ENCODE results near the gene DES.
A peak's percentile ranks its signal among the peaks of the same experiment; 100 is the strongest.

Gene DES

DNA sequence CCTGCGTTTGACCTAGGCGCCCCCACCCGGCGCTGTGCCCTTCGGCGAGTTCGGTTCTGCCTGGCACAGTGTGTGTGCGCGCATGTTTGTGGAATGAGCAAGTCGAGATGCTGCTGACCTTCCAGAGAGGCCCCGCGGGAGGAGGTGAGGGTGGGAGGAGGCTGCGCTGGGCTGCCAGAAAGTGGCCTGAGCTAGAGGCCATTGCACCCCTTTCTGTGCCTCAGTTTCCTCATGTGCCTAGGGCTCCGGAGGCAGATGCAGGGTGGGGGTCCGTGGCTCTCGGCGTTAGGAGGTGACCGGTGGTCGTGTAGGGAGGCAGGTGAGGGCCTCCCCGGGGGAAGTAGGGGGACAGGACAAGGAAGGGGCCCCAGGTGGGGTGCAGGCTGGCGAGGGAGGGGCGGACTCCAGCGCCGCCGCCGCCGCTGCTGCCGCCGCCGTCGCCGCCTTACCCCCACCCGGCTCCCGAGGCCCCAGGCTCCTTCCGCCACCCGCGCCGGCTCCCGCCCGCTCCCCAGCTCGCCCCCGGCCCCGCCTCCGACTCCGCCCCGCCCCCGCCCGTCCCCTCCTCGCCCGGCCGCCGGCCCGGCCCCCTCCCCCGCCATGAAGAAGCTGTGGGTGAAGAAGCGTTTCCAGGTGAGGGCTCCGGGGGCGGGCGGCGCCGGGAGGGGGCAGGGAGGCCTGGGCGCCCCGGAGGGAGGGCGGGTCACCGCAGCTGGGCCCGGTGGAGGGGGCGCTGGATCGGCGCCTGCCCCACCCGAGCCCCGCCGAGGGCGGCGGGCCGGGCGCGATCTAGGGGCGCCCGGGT, 23.5 kb downstream of the DES start:
- no peak for DNase-seq

GRCh38 chr2:219442256-219443015, 24.3 kb downstream of the DES start:
- DNase-seq: no peak

DNA sequence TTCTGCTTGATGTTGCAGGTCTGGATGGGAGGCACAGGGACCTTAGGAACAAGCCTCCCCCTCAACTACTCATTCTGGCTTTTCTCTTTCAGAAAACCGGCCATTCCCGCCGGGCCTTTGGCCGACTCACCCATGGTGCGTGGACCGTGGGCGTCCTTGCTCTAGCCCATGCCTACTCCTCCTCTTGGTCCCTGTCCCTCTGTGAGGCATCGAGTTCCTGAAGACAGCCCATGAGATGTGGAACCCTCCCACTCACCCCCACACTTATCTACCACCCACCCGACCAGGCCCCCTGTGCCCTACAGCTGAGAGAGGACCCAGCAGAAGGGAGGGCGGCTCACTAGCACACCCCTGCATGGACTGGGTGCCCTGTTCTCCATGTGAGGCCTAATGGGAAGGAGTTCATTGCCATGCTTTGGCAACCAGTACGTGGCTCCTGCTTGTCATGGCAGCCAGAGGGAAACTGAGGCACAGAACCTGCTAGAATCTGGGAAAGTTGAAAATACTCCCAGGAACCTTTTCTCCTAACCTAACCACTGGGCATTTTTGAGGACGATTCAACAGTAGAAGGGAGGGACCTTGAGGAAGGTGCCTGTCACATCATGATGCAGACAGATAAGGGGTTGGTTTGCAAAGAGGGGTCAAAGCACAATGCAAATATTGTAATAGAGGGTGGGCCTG, 25.0 kb downstream of the DES start:
- no peak for DNase-seq

DNA sequence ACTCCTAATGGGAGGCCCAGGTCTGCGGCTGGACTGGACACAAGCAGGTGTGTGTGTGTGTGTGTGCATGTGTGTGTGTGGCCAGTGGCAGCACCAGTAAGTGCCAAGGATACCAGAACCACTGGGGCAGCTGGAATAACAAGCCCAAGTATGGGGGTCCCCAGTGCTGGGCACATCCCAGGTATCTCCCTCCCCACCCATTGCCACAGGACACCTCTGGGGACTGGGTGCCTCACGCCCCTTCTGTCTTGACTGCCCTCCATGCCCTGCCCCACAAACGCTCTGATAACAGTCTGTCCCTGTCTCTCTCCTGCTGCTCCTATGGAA, 25.5 kb downstream of the DES start:
- no peak for DNase-seq

GRCh38 chr2:219444566-219445091, 26.5 kb downstream of the DES start:
- DNase-seq: no peak

- DNase-seq: no peak
Observed at GRCh38 chr2:219445220-219445640, 27.1 kb downstream of the DES start.

- peak in 1 of 4 experiments; percentile 22 for DNase-seq
Observed at GRCh38 chr2:219446101-219446504, 27.9 kb downstream of the DES start.

DNA sequence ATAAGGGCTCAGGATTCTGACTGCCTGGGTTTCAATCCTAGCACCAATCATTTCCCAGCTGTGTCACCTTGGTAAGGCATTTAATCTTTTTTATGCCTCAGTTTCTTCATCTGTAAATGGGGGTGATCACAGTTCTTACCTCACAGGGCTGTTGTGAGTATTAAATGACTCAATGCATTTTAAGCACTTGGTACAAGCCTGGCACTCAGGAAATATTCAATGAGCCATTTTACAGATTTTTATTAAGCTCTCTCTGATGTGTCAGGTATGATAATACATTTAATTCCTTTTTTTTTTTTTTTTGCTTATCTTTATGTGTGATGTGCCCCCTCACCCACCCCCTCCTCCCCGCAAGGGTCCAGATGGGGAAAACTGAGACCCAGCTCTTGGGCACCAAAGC, 28.5 kb downstream of the DES start:
- DNase-seq: no peak

DNA sequence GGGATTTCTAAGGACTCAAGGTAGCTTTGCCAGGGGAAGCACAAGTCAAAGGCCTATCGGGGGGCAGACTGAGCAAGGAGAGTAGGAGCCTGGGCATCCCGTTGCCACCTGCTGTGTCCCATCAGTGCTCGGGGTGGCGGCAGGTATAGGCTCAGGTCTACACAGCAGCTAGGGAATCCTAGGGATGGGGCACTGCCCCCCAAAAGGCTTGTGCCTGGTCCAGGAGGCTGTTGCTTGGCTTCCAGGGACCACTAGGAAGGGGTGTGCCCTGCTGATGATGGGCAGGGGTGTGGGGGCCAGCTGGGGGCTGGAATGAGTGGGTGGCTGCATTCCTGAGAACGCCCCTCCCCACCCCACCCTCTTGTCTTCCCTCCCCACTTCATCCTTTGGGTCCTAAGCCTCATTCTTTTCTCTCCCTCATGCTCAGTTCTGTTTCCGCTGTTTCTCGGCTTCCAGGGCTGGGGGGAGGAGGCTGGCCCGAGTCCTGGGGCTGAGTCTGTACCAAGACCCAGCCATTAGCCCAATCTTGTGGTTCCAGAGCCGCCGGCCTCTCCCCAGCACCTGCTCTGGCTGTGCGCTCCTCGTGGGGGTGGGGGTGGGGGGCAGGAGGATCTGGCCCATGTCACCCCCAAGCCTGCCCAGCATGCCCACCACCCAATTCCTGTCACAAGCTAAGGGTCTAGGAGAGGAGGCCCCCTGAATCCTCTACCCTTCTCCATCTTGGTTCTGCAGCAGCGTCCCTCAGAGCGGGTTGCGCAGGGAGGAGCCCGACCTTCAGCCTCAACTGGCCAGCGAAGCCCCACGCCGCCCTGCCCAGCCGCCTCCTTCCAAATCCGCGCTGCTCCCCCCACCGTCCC, 29.3 kb downstream of the DES start:
- DNase-seq: no peak

DNA sequence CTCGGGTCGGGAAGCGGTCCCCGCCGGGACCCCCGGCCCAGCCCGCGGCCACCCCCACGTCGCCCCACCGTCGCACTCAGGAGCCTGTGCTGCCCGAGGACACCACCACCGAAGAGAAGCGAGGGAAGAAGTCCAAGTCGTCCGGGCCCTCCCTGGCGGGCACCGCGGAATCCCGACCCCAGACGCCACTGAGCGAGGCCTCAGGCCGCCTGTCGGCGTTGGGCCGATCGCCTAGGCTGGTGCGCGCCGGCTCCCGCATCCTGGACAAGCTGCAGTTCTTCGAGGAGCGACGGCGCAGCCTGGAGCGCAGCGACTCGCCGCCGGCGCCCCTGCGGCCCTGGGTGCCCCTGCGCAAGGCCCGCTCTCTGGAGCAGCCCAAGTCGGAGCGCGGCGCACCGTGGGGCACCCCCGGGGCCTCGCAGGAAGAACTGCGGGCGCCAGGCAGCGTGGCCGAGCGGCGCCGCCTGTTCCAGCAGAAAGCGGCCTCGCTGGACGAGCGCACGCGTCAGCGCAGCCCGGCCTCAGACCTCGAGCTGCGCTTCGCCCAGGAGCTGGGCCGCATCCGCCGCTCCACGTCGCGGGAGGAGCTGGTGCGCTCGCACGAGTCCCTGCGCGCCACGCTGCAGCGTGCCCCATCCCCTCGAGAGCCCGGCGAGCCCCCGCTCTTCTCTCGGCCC, 30.1 kb downstream of the DES start:
- DNase-seq: no peak

GRCh38 chr2:219448776-219449341, 30.7 kb downstream of the DES start:
- no peak for DNase-seq

DNA sequence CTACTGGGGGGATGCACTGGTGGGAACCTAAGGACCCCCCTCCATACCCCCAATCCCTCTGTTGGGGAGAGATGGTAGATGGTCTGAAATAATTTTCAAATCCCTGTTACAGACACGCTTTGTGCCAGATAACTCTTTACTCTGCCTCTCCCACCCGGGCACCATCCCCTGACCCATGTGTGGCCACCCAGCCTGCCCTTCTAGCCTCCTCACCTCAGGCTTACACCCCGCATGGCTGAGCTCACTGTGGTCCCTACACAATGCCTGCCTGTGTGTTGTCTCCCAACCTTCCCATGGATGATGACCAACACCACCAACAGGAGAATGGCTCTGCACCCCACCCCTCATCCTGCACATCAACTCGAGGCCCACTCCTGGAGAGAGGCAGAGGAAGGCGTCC, 31.4 kb downstream of the DES start:
- no peak for DNase-seq

DNA sequence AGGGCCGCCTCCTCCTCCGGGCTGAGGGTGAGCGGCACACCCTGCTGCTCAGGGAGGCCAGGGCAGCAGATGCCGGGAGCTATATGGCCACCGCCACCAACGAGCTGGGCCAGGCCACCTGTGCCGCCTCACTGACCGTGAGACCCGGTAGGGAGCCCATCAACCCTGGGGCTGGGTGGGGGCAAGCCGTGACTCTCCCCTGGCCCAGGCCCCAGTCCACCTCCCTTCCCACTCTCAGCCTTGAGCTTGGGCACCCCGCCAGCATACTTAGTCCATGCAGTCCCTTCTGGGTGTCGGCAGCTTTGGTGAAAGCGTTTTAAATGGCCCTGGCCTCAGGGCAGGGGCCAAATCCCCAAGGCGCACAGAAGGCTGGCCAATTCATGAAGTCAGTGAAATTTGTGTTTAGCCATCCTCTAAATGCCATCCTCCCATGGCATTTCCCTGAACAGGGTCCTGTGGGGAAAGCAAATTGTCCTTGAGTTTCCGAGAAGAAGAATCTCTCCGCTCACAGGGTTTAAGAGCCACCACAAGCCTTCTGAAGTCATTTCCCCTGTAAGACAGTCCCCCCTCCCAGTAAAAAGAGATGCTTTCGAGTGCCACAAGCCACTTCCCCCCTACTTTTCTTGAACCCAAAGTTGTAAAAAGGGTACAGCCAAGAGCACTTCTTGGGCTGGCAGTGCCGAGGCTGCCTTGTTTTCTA, 33.6 kb downstream of the DES start:
- no peak for DNase-seq

DNA sequence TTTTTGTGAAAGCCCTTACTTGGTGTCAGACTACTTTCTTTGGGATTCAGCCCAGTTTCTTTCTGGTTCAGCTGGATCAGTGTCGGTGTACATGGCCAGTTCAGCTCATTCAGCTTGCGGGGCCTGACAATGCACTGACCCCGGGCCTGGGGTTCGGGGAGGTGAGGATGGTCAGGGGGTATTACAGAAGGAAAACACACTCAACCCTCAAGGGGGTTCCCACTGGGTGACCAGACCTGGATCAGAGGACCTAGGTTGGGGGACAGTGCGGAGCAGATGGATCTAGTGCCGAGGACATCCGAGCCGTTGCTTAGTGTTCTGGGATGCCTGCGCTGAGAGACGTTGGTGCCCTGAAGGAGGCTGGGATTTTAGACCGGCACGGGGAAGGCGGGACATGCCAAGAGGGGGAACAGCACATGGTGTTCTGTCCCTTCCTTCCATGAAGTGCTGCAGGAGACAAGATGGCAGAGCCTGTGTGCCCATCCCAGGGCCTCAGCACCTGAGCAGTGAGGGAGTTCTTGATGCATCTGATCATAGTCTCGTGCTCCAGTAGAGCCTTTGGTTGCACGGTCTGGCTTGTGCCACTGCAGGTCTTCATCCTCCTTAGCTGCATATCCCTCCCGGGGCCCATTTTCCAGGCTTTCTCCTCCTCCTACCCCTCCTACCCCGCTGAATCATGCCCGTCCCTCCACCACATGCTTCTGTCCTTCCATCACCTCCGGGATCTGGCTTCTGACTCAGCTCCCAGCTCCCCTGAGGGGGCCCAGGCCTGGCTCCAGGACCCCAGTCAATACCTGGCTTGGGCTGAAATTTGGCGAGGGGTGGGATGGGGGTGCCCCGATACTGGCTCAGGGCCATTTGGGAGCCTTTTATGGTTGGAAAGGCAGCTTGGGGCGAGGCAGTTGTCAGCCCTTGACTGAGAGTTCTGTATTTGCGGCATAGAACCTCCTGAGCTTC, 34.5 kb downstream of the DES start:
- DNase-seq: no peak

GRCh38 chr2:219453671-219454590, 35.8 kb downstream of the DES start:
- DNase-seq: no peak

- peak; percentile 28 to 69 (median 60) for DNase-seq
Observed at GRCh38 chr2:219455581-219455980, 37.4 kb downstream of the DES start.

- peak; percentile 62 to 81 (median 74) for DNase-seq
Observed at GRCh38 chr2:219457784-219458369, 39.7 kb downstream of the DES start.

DNA sequence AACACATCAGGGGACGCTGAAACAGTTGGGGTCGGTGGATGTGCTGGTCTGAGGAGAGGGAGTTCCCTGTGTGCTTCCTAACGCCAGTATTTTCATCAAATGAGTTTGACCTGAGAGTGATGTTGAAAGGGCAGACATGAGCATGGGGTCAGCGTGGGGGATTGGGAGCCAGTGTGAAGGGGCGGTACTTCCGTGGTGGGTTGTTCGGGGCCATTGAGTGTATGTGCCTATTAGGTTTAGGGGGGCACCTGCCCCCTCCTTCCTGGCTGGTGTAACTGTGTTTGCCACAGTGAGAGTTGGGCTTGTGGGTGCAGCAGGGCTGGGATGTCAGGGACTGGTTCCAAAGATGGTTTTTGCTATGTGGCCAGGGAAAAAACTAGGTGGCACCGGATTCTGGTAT, 40.8 kb downstream of the DES start:
- no peak for DNase-seq

Data from suppressor macrophage (primary cell).